Measurements from ENCODE around the gene ABCG5.

The ABCG5 gene

DNA sequence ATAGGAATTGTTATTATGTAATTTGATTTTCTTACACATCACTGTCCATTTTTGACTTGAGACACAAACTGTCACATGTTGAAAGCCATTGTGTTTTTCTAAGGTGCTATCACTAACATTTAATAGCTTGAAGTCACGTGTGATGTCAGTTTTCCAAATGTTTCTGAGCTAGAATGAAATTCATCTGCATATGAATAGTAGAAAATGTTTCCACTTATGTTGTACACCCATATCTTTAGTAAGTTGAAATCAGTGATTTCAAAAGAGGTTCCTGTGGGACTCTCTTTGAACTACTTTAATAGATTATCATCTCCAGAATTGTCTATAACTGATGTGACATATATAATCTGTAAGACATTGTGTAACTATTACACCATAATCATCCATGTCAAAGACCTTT is 27.8 kb downstream of the ABCG5 start:
- in situ Hi-C loops (cut with MboI; ENCODE audit: low sequenced_read_pairs), result no loop called here

DNA sequence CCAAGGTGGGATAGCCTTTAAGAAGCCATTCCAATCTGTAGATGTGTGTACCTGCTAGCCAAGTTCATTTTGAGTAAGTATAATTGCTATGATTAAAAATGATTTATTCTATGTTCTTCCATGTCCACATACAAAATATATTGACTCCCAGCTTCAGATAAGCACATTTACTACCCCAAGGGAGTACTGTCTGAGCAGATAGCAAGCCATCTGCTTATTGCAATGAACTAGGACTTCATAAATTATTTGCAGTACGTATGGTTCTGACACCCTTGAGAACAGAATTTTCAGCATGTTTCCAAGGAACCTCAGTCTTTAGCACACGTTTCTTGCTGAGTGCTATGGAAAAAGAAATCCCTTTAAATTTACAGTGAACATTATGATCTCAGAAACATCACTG is 28.2 kb downstream of the ABCG5 start:
- in situ Hi-C loops (cut with MboI; ENCODE audit: low sequenced_read_pairs), result no loop called here

- in situ Hi-C loops (cut with MboI; ENCODE audit: low sequenced_read_pairs), result no loop called here
Measured at GRCh38 chr2:43806719-43807031, 32.0 kb downstream of the ABCG5 start.

GRCh38 chr2:43803113-43803512 is 35.5 kb downstream of the ABCG5 start:
- in situ Hi-C loops (cut with MboI; ENCODE audit: low sequenced_read_pairs), result no loop called here

- in situ Hi-C loops (cut with MboI; ENCODE audit: low sequenced_read_pairs), result no loop called here
Measured at GRCh38 chr2:43802135-43802534, 36.5 kb downstream of the ABCG5 start.

DNA sequence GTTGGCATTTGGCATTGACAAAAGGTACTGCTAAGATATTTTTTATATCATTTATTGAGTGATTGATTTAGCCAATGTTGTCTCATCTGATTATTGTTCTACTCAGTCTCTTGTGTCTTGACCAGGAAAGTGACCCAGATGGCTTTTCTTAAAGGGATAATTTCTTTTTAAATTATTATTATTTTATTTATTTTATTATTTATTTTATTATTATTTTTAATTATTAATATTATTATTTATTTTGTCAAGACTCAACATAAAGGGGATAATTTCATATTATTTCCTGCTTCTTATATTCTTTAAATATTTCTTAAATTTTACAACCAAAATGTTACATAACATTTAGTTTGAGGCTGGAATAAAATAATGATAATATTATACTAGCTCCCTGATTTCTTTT is 37.7 kb downstream of the ABCG5 start:
- in situ Hi-C loops (cut with MboI; ENCODE audit: low sequenced_read_pairs), result no loop called here

- in situ Hi-C loops (cut with MboI; ENCODE audit: low sequenced_read_pairs), result no loop called here
Measured at GRCh38 chr2:43798300-43798699, 40.3 kb downstream of the ABCG5 start.

DNA sequence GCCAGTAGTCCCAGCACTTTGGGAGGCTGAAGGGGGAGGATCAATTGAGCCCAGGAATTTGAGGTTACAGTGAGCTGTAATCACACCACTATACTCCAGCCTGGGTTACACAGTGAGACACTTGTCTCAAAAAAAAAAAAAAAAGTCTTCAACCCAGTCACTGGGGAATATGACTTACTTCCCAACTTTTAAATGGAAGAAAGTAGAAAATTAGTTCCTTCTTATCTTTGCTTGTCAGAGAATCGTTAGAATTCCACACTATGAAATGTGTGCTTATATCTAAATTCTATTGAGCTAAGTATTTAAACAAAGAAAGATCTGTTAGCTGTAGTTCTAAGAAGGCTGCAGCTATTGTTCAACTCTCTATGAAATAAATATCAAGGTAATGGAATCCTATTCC is 42.4 kb downstream of the ABCG5 start:
- in situ Hi-C loops (cut with MboI; ENCODE audit: low sequenced_read_pairs), result no loop called here

- in situ Hi-C loops (cut with MboI; ENCODE audit: low sequenced_read_pairs), result no loop called here
Measured at GRCh38 chr2:43794956-43795355, 43.7 kb downstream of the ABCG5 start.

DNA sequence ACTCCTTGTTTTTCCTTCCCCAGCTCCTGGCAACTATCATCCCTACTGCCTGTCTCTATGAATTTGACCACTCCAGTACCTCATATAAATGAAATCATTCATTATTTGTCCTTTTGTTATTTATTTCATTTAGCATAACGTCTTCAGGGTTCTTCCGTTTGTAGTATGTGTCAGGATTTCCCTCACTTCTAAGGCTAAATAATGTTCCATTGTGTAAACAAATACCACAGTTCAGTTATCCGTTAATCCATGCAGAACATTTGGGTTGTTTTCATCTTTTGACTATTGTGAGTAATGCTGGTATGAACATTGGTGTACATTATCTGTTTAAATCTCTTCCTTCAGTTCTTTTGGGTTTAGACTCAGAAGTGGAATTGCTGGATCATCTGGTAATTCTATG is 46.0 kb downstream of the ABCG5 start:
- in situ Hi-C loops (cut with MboI; ENCODE audit: low sequenced_read_pairs), result no loop called here

DNA sequence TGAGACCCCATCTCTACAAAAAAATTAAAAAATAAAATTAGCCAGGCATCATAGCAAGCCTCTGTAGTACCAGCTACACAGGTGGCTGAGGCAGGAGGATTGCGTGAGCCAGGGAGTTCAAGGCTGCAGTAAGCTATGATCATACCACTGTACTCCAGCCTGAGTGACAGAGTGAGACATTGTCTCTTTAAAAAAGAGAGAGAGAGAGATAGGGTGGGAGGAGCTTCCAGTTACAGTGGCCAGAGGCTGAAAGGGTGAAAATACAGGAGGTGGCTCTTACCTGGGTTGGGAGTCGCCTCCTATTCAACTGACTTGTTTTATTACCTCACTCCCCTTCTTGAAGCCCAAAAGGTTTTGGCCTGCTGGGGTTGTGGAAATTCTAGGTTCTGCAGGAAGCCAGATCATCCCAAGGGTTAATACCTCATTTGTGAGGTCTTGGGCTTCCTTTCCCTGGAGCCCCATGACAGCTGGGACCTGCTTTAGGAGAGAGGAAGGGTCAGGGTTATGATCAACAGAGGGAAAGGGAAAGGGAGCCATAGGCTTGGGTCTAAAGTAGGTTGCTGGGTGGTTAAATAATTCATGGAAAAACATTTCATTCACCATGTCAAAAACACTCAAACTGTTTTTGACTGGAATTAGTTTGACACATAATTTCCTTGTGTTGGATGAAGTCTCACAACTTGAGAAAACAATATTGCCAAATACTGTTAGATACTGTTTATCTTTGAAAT is 47.4 kb downstream of the ABCG5 start:
- in situ Hi-C loops (cut with MboI; ENCODE audit: low sequenced_read_pairs), result no loop called here

DNA sequence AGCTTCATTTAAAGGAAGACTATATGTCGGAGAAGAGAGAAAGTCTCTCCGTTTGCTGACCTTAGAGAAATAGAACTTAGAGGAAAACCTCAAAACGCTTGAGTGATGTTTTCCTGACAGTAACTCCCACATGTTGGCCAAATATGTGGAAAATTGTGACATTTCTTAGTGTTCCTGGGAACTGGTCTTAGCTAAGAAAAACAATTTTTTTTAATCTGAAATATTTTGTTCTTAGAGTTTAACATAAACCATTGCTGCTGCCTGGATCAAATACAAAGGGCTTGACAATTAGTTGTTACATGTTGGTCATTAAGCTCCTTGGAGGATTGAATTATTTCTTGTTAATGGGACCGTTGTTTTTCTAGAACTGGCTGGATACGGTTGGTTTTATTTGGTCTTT is 48.5 kb downstream of the ABCG5 start:
- in situ Hi-C loops (cut with MboI; ENCODE audit: low sequenced_read_pairs), result no loop called here

- in situ Hi-C loops (cut with MboI; ENCODE audit: low sequenced_read_pairs), result no loop called here
Measured at GRCh38 chr2:43788646-43789045, 50.0 kb downstream of the ABCG5 start.

- in situ Hi-C loops (cut with MboI; ENCODE audit: low sequenced_read_pairs), result no loop called here
Measured at GRCh38 chr2:43787895-43788294, 50.7 kb downstream of the ABCG5 start.

DNA sequence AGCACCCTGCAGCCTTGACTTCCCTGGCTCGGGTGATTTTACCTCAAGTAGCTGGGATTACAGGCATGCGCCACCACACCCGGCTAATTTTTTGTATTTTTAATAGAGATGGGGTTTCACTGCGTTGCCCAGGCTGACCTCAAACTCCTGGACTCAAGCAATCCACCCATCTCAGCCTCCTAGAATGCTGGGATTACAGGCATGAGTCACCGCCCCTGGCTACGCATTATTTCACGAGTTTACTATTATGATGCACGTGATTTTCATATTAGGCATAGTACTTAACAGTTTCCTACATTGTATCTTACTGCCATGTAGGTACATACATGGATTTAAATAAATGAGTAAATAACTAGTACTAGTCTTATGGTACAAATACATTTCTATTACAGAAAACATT is 60.4 kb downstream of the ABCG5 start:
- in situ Hi-C loops (cut with MboI; ENCODE audit: low sequenced_read_pairs), result no loop called here

- in situ Hi-C loops (cut with MboI; ENCODE audit: low sequenced_read_pairs), result no loop called here
Measured at GRCh38 chr2:43777306-43777926, 61.2 kb downstream of the ABCG5 start.

DNA sequence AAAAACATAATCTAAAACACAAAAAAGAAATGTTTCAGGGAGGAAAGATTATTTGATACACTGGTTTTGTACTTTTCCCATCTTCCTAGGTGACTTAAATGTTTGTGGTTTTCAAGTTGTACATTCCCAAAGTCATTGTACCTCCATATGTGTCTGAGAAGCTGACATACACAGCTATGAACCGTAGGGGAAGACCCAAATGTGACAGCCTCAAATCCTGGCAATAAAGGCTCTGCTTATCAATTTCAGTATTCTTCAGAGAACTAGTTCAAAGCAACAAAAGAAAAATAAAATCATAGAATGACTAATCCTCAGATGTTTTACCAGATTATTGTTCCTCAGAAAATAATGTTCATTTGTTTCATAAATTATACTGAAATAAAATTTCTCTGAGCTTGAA is 62.3 kb downstream of the ABCG5 start:
- in situ Hi-C loops (cut with MboI; ENCODE audit: low sequenced_read_pairs), result no loop called here

DNA sequence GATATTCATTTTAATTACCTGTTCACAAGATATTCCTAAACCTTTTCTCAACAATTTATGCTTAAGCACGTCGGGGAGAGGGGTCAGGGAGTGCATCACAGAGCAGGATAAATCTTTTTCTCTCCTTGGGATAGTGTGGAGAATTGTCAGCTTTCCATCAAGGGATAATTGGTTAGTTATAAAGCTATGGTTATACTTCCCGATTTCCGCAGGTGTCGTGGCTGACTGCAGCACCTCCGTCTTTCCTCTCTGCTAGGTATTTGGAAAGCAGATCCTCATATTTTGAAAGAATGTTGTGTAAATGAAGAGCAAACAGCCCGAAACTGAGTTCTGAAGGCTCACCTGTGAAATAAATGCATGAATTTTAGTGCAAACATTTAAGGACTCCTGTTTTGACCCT is 64.0 kb downstream of the ABCG5 start:
- in situ Hi-C loops (cut with MboI; ENCODE audit: low sequenced_read_pairs), result no loop called here

- in situ Hi-C loops (cut with MboI; ENCODE audit: low sequenced_read_pairs), result no loop called here
Measured at GRCh38 chr2:43773876-43774613, 64.6 kb downstream of the ABCG5 start, which contains the start of gene DYNC2LI1. DYNC2LI1 (plus strand) TSS chr2:43774039; CDS start chr2:43774139, 100 bp downstream.

GRCh38 chr2:43766006-43766405 is 72.6 kb downstream of the ABCG5 start:
- in situ Hi-C loops (cut with MboI; ENCODE audit: low sequenced_read_pairs), result no loop called here

DNA sequence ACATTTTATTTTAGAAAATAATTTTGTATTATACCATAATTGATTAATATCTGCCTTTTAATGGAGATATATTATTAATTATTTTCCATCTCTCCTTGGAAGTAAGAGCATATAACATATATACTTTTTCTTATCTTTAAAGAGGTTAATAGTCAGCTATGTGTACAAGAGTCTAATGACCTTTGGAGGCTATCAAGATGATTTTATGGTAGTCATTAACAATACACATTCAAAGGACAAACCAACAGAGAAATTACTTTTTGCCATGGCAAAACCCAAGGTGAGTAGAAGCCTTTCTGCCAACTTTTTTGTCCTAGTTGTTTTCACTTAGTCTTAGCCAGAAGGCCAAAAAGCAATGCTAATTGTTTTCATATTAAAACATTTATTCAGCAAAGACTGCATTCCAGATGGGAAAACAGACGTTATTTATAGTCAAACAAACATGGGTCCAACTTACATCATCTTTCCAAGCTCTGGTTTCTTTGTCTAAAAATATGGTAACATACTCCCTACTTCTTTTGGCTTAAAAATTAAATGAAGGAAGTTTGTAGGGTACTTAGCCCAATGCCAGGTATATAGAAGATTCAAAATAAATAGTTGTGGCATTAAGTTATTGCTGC is 74.4 kb downstream of the ABCG5 start:
- in situ Hi-C loops (cut with MboI; ENCODE audit: low sequenced_read_pairs), result no loop called here

GRCh38 chr2:43763091-43763490 is 75.5 kb downstream of the ABCG5 start:
- in situ Hi-C loops (cut with MboI; ENCODE audit: low sequenced_read_pairs), result no loop called here
